ENCODE data around the gene CLEC4F.

The CLEC4F gene

GRCh38 chr2:70777450-70777849, 42.9 kb downstream of the CLEC4F start:
- TF ChIP-seq CTCF (IDR thresholded peaks at IDR 0.05; ENCODE audit: insufficient read depth, low read depth, low read length, missing control alignments), result no peak
- DNase-seq (ENCODE audit: low read depth), result peak; percentile 43
- no peak overlapping the region for H3K4me3 ChIP-seq (ENCODE audit: low read length)

- DNase-seq (ENCODE audit: low read depth), result no peak
- no peak for TF ChIP-seq CTCF (IDR thresholded peaks at IDR 0.05; ENCODE audit: insufficient read depth, low read depth, low read length, missing control alignments)
- H3K4me3 ChIP-seq (ENCODE audit: low read length), result no peak overlapping the region
Observed at GRCh38 chr2:70776266-70776665, 44.1 kb downstream of the CLEC4F start.

GRCh38 chr2:70775141-70775540, 45.3 kb downstream of the CLEC4F start:
- no peak for DNase-seq (ENCODE audit: low read depth)
- H3K4me3 ChIP-seq (ENCODE audit: low read length), result no peak overlapping the region
- no peak for TF ChIP-seq CTCF (IDR thresholded peaks at IDR 0.05; ENCODE audit: insufficient read depth, low read depth, low read length, missing control alignments)

GRCh38 chr2:70772486-70773155, 47.8 kb downstream of the CLEC4F start:
- no peak for TF ChIP-seq CTCF (IDR thresholded peaks at IDR 0.05; ENCODE audit: insufficient read depth, low read depth, low read length, missing control alignments)
- no peak overlapping the region for H3K4me3 ChIP-seq (ENCODE audit: low read length)
- DNase-seq (ENCODE audit: low read depth), result no peak

GRCh38 chr2:70771446-70771845, 49.0 kb downstream of the CLEC4F start:
- TF ChIP-seq CTCF (IDR thresholded peaks at IDR 0.05; ENCODE audit: insufficient read depth, low read depth, low read length, missing control alignments), result no peak

GRCh38 chr2:70769450-70769849, 50.9 kb downstream of the CLEC4F start:
- H3K4me3 ChIP-seq (ENCODE audit: low read length), result no peak overlapping the region
- TF ChIP-seq CTCF (IDR thresholded peaks at IDR 0.05; ENCODE audit: insufficient read depth, low read depth, low read length, missing control alignments), result no peak
- no peak for DNase-seq (ENCODE audit: low read depth)

More at GRCh38 chr2:70771446-70771845, 49.0 kb downstream of the CLEC4F start:
- no peak for DNase-seq (ENCODE audit: low read depth)
- H3K4me3 ChIP-seq (ENCODE audit: low read length), result no peak overlapping the region

- DNase-seq (ENCODE audit: low read depth), result no peak
- no peak for TF ChIP-seq CTCF (IDR thresholded peaks at IDR 0.05; ENCODE audit: insufficient read depth, low read depth, low read length, missing control alignments)
Observed at GRCh38 chr2:70768590-70769085, 51.8 kb downstream of the CLEC4F start.

More at GRCh38 chr2:70768590-70769085, 51.8 kb downstream of the CLEC4F start:
- no peak overlapping the region for H3K4me3 ChIP-seq (ENCODE audit: low read length)
